Urothelium cell line (cell line): Measurements from ENCODE around the gene SF1.

Experiments used
- DNase-seq: peaks from one replicate; pipeline ENCODE4 v3.0.0; 2011; ENCODE audit warnings: low spot score, mixed read lengths
- FAIRE-seq: peaks from 2 replicates; lab custom pipeline; 2011; peaks lifted over from hg19 to GRCh38; lab: Jason Lieb, UNC

SF1 gene

GRCh38 chr11:64801561-64802369, 23.4 kb upstream of the SF1 start:
- no peak for FAIRE-seq
- no peak for DNase-seq

- DNase-seq: no peak
- no peak for FAIRE-seq
Observed at GRCh38 chr11:64801158-64801464, 22.8 kb upstream of the SF1 start.

- FAIRE-seq (no peak), DNase-seq (no peak)
Observed at GRCh38 chr11:64800303-64801157, 22.2 kb upstream of the SF1 start.

DNA sequence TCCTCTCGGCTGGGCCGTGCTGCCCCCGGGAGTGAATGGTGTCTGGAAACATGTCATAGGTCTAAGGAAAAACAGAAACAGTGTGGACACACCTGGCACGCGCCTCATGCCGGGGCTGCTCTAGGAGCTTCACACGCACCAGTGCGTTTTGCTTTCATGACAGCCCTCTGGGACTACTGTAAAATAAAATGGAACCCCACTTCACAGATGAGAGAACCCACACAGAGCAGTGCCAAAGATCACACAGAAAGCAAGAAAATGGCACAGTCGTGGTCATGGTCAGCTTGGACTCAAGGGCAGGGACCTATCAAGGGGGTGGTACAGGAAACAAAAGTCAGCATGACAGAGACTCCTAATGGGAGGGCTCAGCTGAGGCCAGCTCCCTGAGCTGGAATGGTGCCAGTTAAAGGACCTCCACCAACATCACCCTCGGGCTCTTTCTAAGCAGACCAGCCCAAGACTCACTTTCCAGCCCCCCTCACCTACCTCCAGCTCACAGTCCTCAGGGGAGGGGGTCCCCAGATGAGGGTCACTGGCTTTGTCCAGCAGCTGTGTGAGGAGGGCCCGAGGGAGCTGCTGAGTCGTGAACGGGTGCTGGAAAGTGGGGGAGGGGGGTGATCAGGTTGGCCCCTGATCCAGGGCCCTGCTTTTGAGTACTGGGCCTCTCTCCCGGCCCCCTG, 21.4 kb upstream of the SF1 start:
- FAIRE-seq: no peak
- DNase-seq: no peak

- no peak for DNase-seq
- no peak for FAIRE-seq
Observed at GRCh38 chr11:64799256-64799622, 20.9 kb upstream of the SF1 start.

GRCh38 chr11:64796757-64797541, 18.6 kb upstream of the SF1 start:
- DNase-seq (no peak), FAIRE-seq (no peak)

DNA sequence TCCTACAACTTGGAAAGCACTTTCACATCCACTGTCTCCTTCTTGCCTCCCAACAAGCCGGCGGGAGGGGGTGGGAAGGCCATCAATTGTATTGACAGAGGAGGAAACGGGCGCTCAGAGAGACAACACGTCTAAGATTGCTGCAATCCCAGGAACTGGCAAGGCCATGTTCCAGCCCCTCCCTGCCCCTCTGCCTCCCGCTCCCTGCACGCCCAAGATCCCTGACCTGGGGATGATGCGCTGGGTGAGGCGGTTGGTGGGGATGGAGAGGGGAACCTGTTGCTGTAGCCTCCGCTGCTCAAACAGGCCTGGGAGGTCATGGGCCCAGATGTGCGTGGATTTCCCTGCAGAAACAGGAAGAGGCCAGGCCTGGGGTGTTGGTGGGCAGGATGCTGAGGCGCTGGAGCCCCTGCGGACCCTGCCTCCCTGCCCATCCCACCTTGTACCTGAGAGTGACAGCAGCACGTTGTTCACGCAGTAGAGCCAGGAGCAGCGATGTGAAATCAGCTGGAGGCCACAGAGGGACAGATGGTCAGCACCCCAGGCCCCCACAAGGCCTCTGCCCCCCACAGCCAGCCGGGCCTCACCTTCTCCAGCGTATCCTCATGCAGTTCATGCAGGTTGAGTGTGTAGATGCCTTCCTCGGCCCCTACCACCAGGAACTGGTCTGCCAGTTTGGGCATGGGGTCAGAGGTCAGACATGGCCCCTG, 17.9 kb upstream of the SF1 start:
- no peak for FAIRE-seq

GRCh38 chr11:64794526-64794925, 16.2 kb upstream of the SF1 start:
- DNase-seq: no peak
- FAIRE-seq: no peak

More for the DNA sequence above, 17.9 kb upstream of the SF1 start:
- DNase-seq: no peak

DNA sequence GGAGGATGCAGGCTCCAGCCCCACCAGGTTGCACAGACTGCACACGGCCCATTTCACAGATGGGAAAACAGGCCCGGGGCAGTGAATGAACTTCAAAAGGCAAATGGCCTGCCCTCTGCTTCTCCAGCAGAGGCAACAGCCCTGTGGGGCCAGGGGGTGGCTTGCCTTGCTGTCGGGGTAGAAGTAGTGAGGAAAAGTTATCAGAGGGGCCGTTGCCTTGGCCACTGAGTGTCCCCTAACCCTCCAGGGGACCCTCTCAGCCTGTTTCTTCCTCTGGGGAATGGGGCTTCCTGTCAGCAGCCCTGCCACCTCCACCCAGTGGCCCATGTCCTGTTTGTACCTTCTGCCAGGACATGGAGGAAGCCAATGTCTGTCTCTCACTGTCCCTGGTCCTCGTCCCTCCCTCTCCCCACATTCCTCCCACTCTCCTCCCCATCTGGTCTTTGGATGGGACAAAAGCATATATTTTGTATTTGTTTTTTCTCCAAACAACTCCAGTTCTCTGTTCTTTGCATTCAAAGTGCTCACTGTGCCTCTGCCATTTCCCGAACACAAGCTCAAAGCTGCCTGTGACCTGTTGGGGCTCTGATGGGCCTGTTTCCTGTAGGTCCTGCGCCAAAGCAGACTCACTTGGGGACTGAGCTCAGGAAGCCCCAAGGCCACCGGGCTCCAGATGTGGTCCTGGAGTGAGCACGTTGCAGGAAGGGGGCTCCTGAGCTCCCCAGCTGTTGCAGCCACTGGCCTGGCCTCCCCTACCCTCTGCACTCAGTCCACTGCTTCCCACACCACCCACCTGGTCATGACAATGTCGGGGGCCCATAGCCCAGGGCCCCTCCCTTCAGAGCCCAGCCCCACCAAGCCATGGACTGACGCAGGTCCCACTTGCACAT, 15.2 kb upstream of the SF1 start:
- FAIRE-seq: no peak
- no peak for DNase-seq

GRCh38 chr11:64792482-64792881, 14.1 kb upstream of the SF1 start:
- DNase-seq: no peak
- no peak for FAIRE-seq

DNA sequence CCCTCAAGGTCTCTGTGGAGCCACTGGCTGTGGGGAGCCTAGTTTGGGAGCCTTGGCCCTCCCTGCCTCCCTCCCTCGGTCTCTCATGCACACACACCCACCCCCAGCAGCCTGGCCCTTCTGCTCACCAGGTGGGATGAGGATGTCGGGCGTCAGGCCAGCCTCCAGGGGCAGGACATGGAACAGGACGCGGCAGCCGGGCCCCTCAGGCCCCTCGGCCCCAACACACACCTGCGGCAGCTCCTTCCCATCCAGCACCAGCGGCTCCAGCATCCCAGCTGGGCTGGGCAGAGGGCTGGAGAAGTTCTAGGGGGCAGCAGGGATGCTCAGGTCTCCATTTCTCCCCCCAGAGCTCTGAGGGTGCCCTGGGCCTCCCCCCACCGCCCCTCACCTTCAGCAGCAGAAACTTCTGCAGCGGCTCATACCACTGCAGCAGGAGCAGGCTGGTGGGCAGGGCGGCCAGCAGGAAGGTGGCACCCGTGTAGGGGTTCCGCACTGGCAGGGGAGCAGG, 13.5 kb upstream of the SF1 start:
- DNase-seq (no peak), FAIRE-seq (no peak)

DNA sequence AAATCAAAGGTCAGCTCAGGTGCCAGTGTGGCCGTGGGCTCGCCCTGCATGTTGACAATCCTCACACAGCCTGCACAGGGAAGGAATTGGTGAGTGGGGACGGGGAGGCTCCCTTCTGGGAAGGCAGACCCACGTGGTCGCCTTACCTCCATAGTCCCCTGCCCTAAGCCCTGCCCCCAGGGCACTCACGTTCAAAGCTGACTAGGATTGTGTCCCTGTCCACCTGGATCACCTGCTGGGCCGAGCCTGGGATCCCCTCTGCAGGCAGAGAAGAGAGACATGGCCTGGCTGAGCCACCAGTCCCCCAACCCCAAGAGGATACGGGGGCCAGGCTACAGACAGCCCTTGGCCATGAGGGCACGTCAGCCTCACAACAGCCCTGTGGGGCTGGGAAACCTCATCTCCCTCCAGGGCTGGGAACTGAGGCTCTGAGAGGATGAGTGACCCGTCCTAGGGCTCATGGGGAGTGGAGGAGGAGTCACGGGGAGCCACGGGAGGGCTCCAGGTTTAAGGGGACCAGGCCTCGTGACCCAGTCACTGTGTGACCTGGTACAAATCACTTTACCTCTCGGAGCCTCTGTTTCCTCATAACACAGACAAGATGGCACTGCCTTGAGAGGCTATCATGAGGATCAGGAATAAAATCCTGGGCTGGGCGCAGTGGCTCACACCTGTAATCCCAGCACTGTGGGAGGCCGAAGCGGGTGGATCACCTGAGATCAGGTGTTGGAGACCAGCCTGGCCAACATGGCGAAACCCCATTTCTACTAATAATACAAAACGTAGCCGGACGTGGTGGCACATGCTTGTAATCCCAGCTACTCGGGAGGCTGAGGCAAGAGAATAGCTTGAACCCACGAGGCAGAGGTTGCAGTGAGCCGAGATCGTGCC, 12.1 kb upstream of the SF1 start:
- FAIRE-seq (no peak), DNase-seq (no peak)

GRCh38 chr11:64789331-64790204, 11.2 kb upstream of the SF1 start:
- DNase-seq (no peak), FAIRE-seq (no peak)

DNA sequence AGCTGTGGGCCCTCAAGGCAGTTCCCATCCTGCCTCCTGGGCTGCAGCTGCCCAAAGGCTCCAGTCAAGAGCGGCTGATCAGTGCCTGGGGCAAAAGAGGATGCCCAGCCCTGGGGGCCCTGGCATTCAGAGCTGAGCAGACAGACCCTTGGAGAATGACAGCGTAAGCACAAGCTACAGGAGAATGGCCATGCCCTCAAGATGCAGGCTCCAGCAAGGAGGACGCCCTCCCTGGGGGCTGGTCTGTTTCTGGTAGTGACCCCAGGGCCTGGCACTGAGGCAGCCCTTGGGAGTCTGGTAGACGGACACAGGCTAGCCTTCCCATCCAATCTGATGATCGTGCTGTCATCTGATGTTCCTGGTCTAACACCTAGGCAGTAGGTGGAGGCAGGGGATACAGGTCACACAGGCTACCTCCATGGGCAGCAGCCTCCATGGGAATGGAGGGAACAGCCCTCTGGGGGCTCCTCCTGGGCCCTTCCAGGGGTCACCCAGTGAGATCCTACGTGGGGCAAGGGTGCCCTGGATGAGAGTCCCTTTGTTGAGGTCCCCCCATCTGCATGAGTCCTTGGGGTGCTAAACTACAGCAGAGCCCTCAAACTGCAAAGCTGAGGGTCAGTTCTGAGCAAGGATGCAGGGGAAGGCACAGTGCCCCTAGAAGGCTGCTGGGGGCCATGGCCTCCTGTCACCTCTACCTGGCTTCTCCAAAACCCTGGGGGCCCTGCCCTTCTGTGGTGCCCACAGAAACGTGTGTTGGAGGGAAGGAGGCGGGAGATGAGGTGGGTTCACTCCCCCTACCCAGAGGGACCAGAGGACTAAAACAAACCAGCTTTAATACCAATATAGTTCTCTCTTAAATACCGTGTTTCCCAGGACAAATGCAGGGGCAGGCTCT, 10.2 kb upstream of the SF1 start:
- FAIRE-seq (no peak), DNase-seq (no peak)

DNA sequence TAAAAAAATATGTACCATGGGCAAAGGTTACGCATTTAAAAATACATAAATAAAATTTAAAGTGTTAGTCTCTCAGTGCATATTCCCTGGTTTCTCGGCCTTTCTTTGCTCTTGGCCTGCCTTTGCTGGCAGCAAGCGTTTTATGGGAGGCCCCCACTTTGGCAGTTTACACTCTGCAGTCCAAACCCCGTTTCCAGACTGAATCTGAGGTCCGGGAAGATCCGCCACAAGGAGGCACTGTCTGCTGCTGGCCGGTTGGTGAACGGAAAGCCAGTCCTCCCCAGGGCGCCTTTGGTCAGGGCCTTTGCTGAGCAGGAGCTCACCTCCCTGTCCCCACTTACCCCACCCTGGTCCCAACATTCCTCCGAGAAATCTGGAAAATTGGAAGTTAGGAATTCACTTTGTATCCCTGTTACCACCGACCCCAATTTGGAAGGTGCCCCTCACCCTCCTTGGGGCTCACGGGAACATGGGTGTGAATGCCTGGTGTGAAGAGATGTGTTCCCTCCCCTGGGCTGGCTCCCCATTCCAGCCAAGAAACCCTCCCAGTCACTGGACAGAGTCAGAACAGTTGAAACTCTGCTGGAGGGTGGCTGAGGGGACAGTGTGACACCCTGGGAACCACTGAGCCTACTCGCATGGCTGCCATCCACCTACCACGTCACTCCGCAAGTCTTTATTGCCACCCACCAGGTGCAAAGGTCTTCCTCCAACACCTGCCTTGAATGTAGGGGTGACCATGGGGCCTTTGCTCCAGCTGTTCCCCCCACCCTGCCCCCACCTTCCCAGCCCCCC, 9.4 kb upstream of the SF1 start:
- peak; percentile 42 for DNase-seq
- FAIRE-seq: no peak
